IMR-90 (cell line): Measurements from ENCODE around the gene GTPBP6. TPM values are rescaled to one million over a fixed set of nuclear protein-coding genes. Genes with fewer than 3 reads are reported as not detected.

Source experiments
- ATAC-seq: fragments of 200-7000 bp; cut with Tn5 transposase; 2 replicates; pipeline ENCODE4 v1.9.1; 2020; ENCODE audit warnings: low read depth, mild to moderate bottlenecking, moderate library complexity
- BruUV-seq: library from RNA; stranded (reverse); fragments of 400-500 nt; replicated peaks from 2 replicates; lab custom pipeline; 2021; lab: Mats Ljungman, UMichigan
- CTCF ChIA-PET: fragments of 300-600 bp; formaldehyde crosslinking; extraction: SDS; loops from one replicate; lab custom pipeline; 2021; ENCODE audit warnings: antibody characterized with exemption; lab: Yijun Ruan, JAX
- POLR2A ChIA-PET: fragments of 300-600 bp; sonication (Branson Sonifier 250); formaldehyde crosslinking; loops from one replicate; lab custom pipeline; 2022; ENCODE audit warnings: antibody characterized with exemption; ENCODE audit not compliant: unreplicated experiment; lab: Charles Lee
- DNase-seq: peaks from one replicate; pipeline ENCODE4 v3.0.0; 2013
- H2AFZ ChIP-seq: replicated peaks from 2 replicates; pipeline ENCODE3; 2013; ENCODE audit warnings: low read length, mild to moderate bottlenecking; ENCODE audit not compliant: poor library complexity
- H2AK5ac ChIP-seq: 2 replicates; pipeline ENCODE4 v1.6.1; 2013; ENCODE audit warnings: low read depth, low read length, inconsistent platforms
- H2AK9ac ChIP-seq: replicated peaks from 2 replicates; pipeline ENCODE3; 2013; ENCODE audit warnings: mild to moderate bottlenecking, low read depth, low read length, moderate library complexity; ENCODE audit not compliant: poor library complexity
- H2BK120ac ChIP-seq: 2 replicates; pipeline ENCODE4 v1.6.1; 2013; ENCODE audit warnings: low read depth, low read length, inconsistent platforms
- H2BK15ac ChIP-seq: 3 replicates; pipeline ENCODE4 v1.6.1; 2013; ENCODE audit warnings: low read depth, low read length, inconsistent platforms
- H2BK20ac ChIP-seq: 2 replicates; pipeline ENCODE4 v1.6.1; 2013; ENCODE audit warnings: low read depth, mild to moderate bottlenecking, inconsistent platforms, low read length, moderate library complexity
- H2BK5ac ChIP-seq: 2 replicates; pipeline ENCODE4 v1.6.1; 2013; ENCODE audit warnings: mild to moderate bottlenecking, low read depth, low read length, inconsistent platforms; ENCODE audit not compliant: poor library complexity, severe bottlenecking
- H3K14ac ChIP-seq: replicated peaks from 2 replicates; pipeline ENCODE4 v1.6.1; 2013; ENCODE audit warnings: low read depth, low read length, inconsistent platforms
- H3K18ac ChIP-seq: 2 replicates; pipeline ENCODE4 v1.6.1; 2013; ENCODE audit warnings: low read depth, low read length, control low read depth
- H3K23ac ChIP-seq: 2 replicates; pipeline ENCODE4 v1.6.1; 2013; ENCODE audit warnings: low read depth, low read length, inconsistent platforms
- H3K27ac ChIP-seq: 2 replicates; pipeline ENCODE4 v1.5.1; 2013; ENCODE audit warnings: mild to moderate bottlenecking, control low read depth, low read length; ENCODE audit not compliant: insufficient read depth
- H3K27me3 ChIP-seq: 2 replicates; pipeline ENCODE4 v1.6.1; 2013; ENCODE audit warnings: low read length; ENCODE audit not compliant: control insufficient read depth, insufficient read depth
- H3K36me3 ChIP-seq: 2 replicates; pipeline ENCODE4 v1.6.1; 2013; ENCODE audit warnings: low read length, mixed read lengths; ENCODE audit not compliant: control insufficient read depth, insufficient read depth
- H3K4ac ChIP-seq: 2 replicates; pipeline ENCODE4 v1.6.1; 2013; ENCODE audit warnings: low read depth, low read length, inconsistent platforms
- H3K4me1 ChIP-seq: 2 replicates; pipeline ENCODE4 v1.6.1; 2013; ENCODE audit warnings: low read length, mixed read lengths; ENCODE audit not compliant: control insufficient read depth, insufficient read depth
- H3K4me2 ChIP-seq: 2 replicates; pipeline ENCODE4 v1.6.1; 2013; ENCODE audit warnings: low read depth, mild to moderate bottlenecking, control low read depth, low read length, moderate library complexity
- H3K4me3 ChIP-seq: 2 replicates; pipeline ENCODE4 v1.5.1; 2013; ENCODE audit warnings: low read depth, mild to moderate bottlenecking, control low read depth, low read length, moderate library complexity; ENCODE audit not compliant: insufficient read depth
- H3K56ac ChIP-seq: 2 replicates; pipeline ENCODE4 v1.6.1; 2013; ENCODE audit warnings: low read length, inconsistent platforms; ENCODE audit not compliant: insufficient read depth; ENCODE audit errors: extremely low read depth
- H3K79me1 ChIP-seq, 2 experiments: 2 replicates each; pipeline ENCODE4 v1.6.1; 2013; ENCODE audit warnings: low read length in 2 of 2, inconsistent platforms in 1 of 2, low read depth in 1 of 2
- H3K9ac ChIP-seq: 2 replicates; pipeline ENCODE4 v1.6.1; 2013; ENCODE audit warnings: low read depth, low read length, control low read depth
- H3K9me1 ChIP-seq: 2 replicates; pipeline ENCODE4 v1.6.1; 2013; ENCODE audit warnings: low read length, inconsistent platforms; ENCODE audit not compliant: insufficient read depth
- H3K9me3 ChIP-seq: 2 replicates; pipeline ENCODE4 v1.6.1; 2013; ENCODE audit warnings: low read length; ENCODE audit not compliant: control insufficient read depth, insufficient read depth
- H4K20me1 ChIP-seq: 2 replicates; pipeline ENCODE4 v1.6.1; 2013; ENCODE audit warnings: low read length, inconsistent platforms; ENCODE audit not compliant: insufficient read depth
- H4K5ac ChIP-seq: 2 replicates; pipeline ENCODE4 v1.6.1; 2013; ENCODE audit warnings: mild to moderate bottlenecking, low read depth, low read length, control low read depth
- H4K8ac ChIP-seq, 2 experiments: 2 replicates each; pipeline ENCODE4 v1.6.1; 2013; ENCODE audit warnings: low read depth in 2 of 2, low read length in 2 of 2, control low read depth in 1 of 2, inconsistent platforms in 1 of 2
- H4K91ac ChIP-seq: 2 replicates; pipeline ENCODE4 v1.6.1; 2013; ENCODE audit warnings: low read depth, low read length, inconsistent platforms; ENCODE audit not compliant: insufficient read depth
- BHLHE40 ChIP-seq: fragments of 150-350 bp; IDR thresholded peaks from 2 replicates; pipeline ENCODE4 v1.6.1; 2016; ENCODE audit warnings: mild to moderate bottlenecking, low read depth, low read length
- CEBPB ChIP-seq: IDR thresholded peaks from 2 replicates; pipeline ENCODE4 v1.6.1; 2012; ENCODE audit warnings: low read depth, low read length, improper control_type of control experiment
- CHD1 ChIP-seq: IDR thresholded peaks from 2 replicates; pipeline ENCODE4 v1.6.1; 2012; ENCODE audit warnings: low read depth, low read length, improper control_type of control experiment
- FOS ChIP-seq: fragments of 150-350 bp; IDR thresholded peaks from 2 replicates; pipeline ENCODE4 v1.6.1; 2016; ENCODE audit warnings: low read depth, low read length
- MAFK ChIP-seq: IDR thresholded peaks from 2 replicates; pipeline ENCODE4 v1.6.1; 2012; ENCODE audit warnings: low read depth, low read length, improper control_type of control experiment
- MAZ ChIP-seq: IDR thresholded peaks from 2 replicates; pipeline ENCODE4 v1.6.1; 2012; ENCODE audit warnings: low read depth, mild to moderate bottlenecking, low read length, improper control_type of control experiment, moderate library complexity, borderline replicate concordance
- MXI1 ChIP-seq: IDR thresholded peaks from 2 replicates; pipeline ENCODE4 v1.6.1; 2012; ENCODE audit warnings: low read depth, mild to moderate bottlenecking, low read length, moderate library complexity, borderline replicate concordance
- POLR2A ChIP-seq: IDR thresholded peaks from 2 replicates; pipeline ENCODE4 v1.6.1; 2012; ENCODE audit warnings: mild to moderate bottlenecking, low read depth, low read length
- RAD21 ChIP-seq: IDR thresholded peaks from 2 replicates; pipeline ENCODE4 v1.6.1; 2012; ENCODE audit warnings: low read length, improper control_type of control experiment
- RCOR1 ChIP-seq: IDR thresholded peaks from 2 replicates; pipeline ENCODE4 v1.6.1; 2012; ENCODE audit warnings: mild to moderate bottlenecking, low read length, improper control_type of control experiment; ENCODE audit not compliant: insufficient replicate concordance
- RFX5 ChIP-seq: IDR thresholded peaks from 2 replicates; pipeline ENCODE4 v1.8.0; 2012; ENCODE audit warnings: low read depth, mild to moderate bottlenecking, low read length, moderate library complexity
- SMC3 ChIP-seq: fragments of 150-350 bp; IDR thresholded peaks from 2 replicates; pipeline ENCODE4 v1.6.1; 2016; ENCODE audit warnings: low read depth, mild to moderate bottlenecking, antibody characterized with exemption, low read length, moderate library complexity
- WGBS, 2 experiments: methylation state at CpG; one replicate each; pipeline versions ENCODE4 v1.1.5 to v1.1.7; 2013; ENCODE audit warnings: missing lambda C conversion rate in 2 of 2; ENCODE audit not compliant: insufficient read length in 1 of 2; ENCODE audit errors: extremely low coverage in 2 of 2; 5-methylcytosine and 5-hydroxymethylcytosine counted together
- dilution Hi-C: fragments of 300-500 bp; cut with HindIII; formaldehyde crosslinking; loops from one replicate; pipeline ENCODE4 v1.14.3; 2018; ENCODE audit warnings: low sequenced_read_pairs; ENCODE audit not compliant: unreplicated experiment
- in situ Hi-C: fragments of 300-500 bp; cut with MboI; formaldehyde crosslinking; loops from 3 replicates; pipeline ENCODE4 v1.14.3; 2019; ENCODE audit warnings: low sequenced_read_pairs, inconsistent platforms, mixed read lengths
- intact Hi-C: fragments of 100-400 bp; cut with micrococcal nuclease; formaldehyde crosslinking; loops from 2 replicates; pipeline ENCODE4 v1.10.0; 2022
- polyA plus RNA-seq, 3 experiments: library from polyadenylated mRNA; depleted of rRNA; stranded (reverse); fragments of >200 nt; gene quantifications; 2 replicates each; pipeline ENCODE4 v1.2.3, GENCODE V29; 2012; ENCODE audit warnings: low replicate concordance in 1 of 3
- total RNA-seq: library from RNA; depleted of rRNA; stranded (reverse); fragments of >200 nt; gene quantifications from 2 replicates; pipeline ENCODE4 v1.2.3, GENCODE V29; 2012
- TF ChIP-seq, protein P1 (sequence below): fragments of 150-350 bp; IDR thresholded peaks from 2 replicates; pipeline ENCODE4 v1.6.1; 2016; ENCODE audit warnings: low read depth, mild to moderate bottlenecking, low read length, moderate library complexity, borderline replicate concordance
- TF ChIP-seq, protein P2 (sequence below): fragments of 150-350 bp; IDR thresholded peaks from 2 replicates; pipeline ENCODE4 v1.6.1; 2017; ENCODE audit warnings: mild to moderate bottlenecking, antibody characterized with exemption, low read length, low read depth
- TF ChIP-seq, protein P3 (sequence below): conservative IDR thresholded peaks from 2 replicates; pipeline ENCODE4 v1.5.1; 2012; ENCODE audit warnings: mild to moderate bottlenecking, low read depth, low read length, improper control_type of control experiment

Gene GTPBP6
- total and polyA plus RNA-seq, 2 of the 4 experiments (the other 2 are of a cell fraction) = 24.0 to 31.6 TPM

DNA sequence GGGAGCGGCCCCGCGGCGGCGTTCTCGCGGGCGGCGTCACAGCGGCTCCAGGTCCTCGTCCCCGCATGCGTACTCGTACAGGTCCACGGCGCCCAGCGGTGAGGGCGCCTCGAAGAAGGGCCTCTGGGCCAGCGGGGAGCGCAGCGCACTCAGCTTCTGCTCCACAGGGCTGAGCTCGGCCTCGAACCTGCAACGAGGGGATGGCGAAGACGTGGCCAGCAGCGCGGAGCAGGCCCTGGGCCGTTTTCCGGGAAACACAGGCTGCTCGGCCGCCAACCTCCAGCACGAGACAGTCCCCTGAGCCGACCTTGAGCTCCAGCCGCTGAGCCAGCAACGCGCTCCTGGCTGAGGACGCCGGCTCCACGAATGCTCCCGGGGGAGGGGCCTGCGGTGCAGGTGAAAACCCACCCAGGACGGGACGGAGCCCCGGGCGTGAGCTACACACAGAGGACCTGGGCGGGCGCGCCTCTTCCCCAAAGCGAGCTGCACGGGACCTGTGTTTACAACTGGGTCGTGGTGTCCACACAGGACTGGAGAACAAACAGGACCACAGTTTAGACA is 15.8 kb upstream of the GTPBP6 start:
- no peak overlapping the region for H2BK20ac ChIP-seq
- H4K8ac ChIP-seq = no peak overlapping the region
- POLR2A ChIA-PET = no interaction called here
- TF ChIP-seq MAFK (no peak), CHD1 (no peak), SMC3 (no peak), FOS (no peak), BHLHE40 (no peak), MXI1 (no peak), RFX5 (no peak), POLR2A (no peak), RAD21 (no peak), RCOR1 (no peak), CEBPB (no peak), MAZ (no peak)
- TF ChIP-seq, protein P1, sequence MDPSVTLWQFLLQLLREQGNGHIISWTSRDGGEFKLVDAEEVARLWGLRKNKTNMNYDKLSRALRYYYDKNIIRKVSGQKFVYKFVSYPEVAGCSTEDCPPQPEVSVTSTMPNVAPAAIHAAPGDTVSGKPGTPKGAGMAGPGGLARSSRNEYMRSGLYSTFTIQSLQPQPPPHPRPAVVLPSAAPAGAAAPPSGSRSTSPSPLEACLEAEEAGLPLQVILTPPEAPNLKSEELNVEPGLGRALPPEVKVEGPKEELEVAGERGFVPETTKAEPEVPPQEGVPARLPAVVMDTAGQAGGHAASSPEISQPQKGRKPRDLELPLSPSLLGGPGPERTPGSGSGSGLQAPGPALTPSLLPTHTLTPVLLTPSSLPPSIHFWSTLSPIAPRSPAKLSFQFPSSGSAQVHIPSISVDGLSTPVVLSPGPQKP = no peak
- TF ChIP-seq, protein P2, sequence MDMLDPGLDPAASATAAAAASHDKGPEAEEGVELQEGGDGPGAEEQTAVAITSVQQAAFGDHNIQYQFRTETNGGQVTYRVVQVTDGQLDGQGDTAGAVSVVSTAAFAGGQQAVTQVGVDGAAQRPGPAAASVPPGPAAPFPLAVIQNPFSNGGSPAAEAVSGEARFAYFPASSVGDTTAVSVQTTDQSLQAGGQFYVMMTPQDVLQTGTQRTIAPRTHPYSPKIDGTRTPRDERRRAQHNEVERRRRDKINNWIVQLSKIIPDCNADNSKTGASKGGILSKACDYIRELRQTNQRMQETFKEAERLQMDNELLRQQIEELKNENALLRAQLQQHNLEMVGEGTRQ = no peak
- TF ChIP-seq, protein P3, sequence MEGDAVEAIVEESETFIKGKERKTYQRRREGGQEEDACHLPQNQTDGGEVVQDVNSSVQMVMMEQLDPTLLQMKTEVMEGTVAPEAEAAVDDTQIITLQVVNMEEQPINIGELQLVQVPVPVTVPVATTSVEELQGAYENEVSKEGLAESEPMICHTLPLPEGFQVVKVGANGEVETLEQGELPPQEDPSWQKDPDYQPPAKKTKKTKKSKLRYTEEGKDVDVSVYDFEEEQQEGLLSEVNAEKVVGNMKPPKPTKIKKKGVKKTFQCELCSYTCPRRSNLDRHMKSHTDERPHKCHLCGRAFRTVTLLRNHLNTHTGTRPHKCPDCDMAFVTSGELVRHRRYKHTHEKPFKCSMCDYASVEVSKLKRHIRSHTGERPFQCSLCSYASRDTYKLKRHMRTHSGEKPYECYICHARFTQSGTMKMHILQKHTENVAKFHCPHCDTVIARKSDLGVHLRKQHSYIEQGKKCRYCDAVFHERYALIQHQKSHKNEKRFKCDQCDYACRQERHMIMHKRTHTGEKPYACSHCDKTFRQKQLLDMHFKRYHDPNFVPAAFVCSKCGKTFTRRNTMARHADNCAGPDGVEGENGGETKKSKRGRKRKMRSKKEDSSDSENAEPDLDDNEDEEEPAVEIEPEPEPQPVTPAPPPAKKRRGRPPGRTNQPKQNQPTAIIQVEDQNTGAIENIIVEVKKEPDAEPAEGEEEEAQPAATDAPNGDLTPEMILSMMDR = no peak
- CTCF ChIA-PET = no interaction called here
- H2BK15ac ChIP-seq = no peak overlapping the region
- no peak overlapping the region for H3K14ac ChIP-seq
- H2BK5ac ChIP-seq = no peak overlapping the region
- no peak overlapping the region for H4K5ac ChIP-seq
- H3K4me3 ChIP-seq = no peak overlapping the region
- dilution Hi-C loops = no loop called here
- no peak for ATAC-seq
- no peaks in the 10 kb centered on the region for H3K9me1 ChIP-seq
- no peak overlapping the region for H3K9ac ChIP-seq
- in situ Hi-C loops = no loop called here
- no peak overlapping the region for H3K18ac ChIP-seq
- no peak overlapping the region for H3K56ac ChIP-seq
- H4K91ac ChIP-seq = no peak overlapping the region
- no peaks in the 10 kb centered on the region for H3K79me1 ChIP-seq
- H3K9me3 ChIP-seq = peaks cover 3% of the 10 kb centered on the region; the same call in 1 of the 2 replicates
- no peak overlapping the region for H2AFZ ChIP-seq
- H2AK9ac ChIP-seq = no peak overlapping the region
- no peaks in the 10 kb centered on the region for H3K27me3 ChIP-seq
- H3K36me3 ChIP-seq = peaks cover 21% of the 10 kb centered on the region; the same call in 1 of the 2 replicates
- no peak overlapping the region for H3K4ac ChIP-seq
- no peak overlapping the region for H3K4me2 ChIP-seq
- DNase-seq = no peak
- H2BK120ac ChIP-seq = no peak overlapping the region
- BruUV-seq = no TSS peak
- H3K27ac ChIP-seq = no peak overlapping the region
- H3K23ac ChIP-seq = no peak overlapping the region
- H3K4me1 ChIP-seq = peaks cover 3% of the 10 kb centered on the region
- H2AK5ac ChIP-seq = no peak overlapping the region
- H4K20me1 ChIP-seq = no peaks in the 10 kb centered on the region; the same call in 1 of the 2 replicates
- intact Hi-C loops = no loop called here
- WGBS, 2 experiments = 94% methylated on average over 35 of the region's 53 CpGs; no CpG with 5 or more reads in 1 of the 2 experiments
